ENCODE measurements around the gene BCAS1. TPM values are rescaled to one million over a fixed set of nuclear protein-coding genes. Genes with fewer than 3 reads are reported as not detected.

The BCAS1 gene
- total RNA-seq, 1 donor from 2014 or later: 0.04 TPM

- Histone ChIP-seq H3K36me3 (ENCODE audit: control insufficient read depth, insufficient read depth, low read length) (no peaks in the 10 kb centered on the region), H3K27me3 (ENCODE audit: control insufficient read depth, insufficient read depth, low read length) (no peaks in the 10 kb centered on the region), H3K4me3 (ENCODE audit: low read depth, low read length) (no peak overlapping the region)
- DNase-seq (ENCODE audit: low read depth): no peak
- TF ChIP-seq CTCF (IDR thresholded peaks at IDR 0.05; ENCODE audit: insufficient read depth, low read length, poor library complexity, severe bottlenecking): no peak
These were observed 171.8 kb downstream of the BCAS1 start for GRCh38 chr20:53898556-53898931.

- no peaks in the 10 kb centered on the region for H3K27me3 ChIP-seq (ENCODE audit: control insufficient read depth, insufficient read depth, low read length)
- H3K4me3 ChIP-seq (ENCODE audit: low read depth, low read length): no peak overlapping the region
- H3K36me3 ChIP-seq (ENCODE audit: control insufficient read depth, insufficient read depth, low read length): no peaks in the 10 kb centered on the region
- no peak for TF ChIP-seq CTCF (IDR thresholded peaks at IDR 0.05; ENCODE audit: insufficient read depth, low read length, poor library complexity, severe bottlenecking)
- no peak for DNase-seq (ENCODE audit: low read depth)
These were observed 172.4 kb downstream of the BCAS1 start for GRCh38 chr20:53897884-53898555.

GRCh38 chr20:53896647-53897046 is 173.7 kb downstream of the BCAS1 start:
- TF ChIP-seq CTCF (IDR thresholded peaks at IDR 0.05; ENCODE audit: insufficient read depth, low read length, poor library complexity, severe bottlenecking): no peak

GRCh38 chr20:53896041-53896440 is 174.4 kb downstream of the BCAS1 start:
- no peak for DNase-seq (ENCODE audit: low read depth)
- H3K4me3 ChIP-seq (ENCODE audit: low read depth, low read length): no peak overlapping the region
- no peaks in the 10 kb centered on the region for H3K27me3 ChIP-seq (ENCODE audit: control insufficient read depth, insufficient read depth, low read length)
- no peak for TF ChIP-seq CTCF (IDR thresholded peaks at IDR 0.05; ENCODE audit: insufficient read depth, low read length, poor library complexity, severe bottlenecking)
- no peaks in the 10 kb centered on the region for H3K36me3 ChIP-seq (ENCODE audit: control insufficient read depth, insufficient read depth, low read length)

More at GRCh38 chr20:53896647-53897046, 173.7 kb downstream of the BCAS1 start:
- no peaks in the 10 kb centered on the region for H3K36me3 ChIP-seq (ENCODE audit: control insufficient read depth, insufficient read depth, low read length)
- H3K4me3 ChIP-seq (ENCODE audit: low read depth, low read length): no peak overlapping the region
- H3K27me3 ChIP-seq (ENCODE audit: control insufficient read depth, insufficient read depth, low read length): no peaks in the 10 kb centered on the region
- no peak for DNase-seq (ENCODE audit: low read depth)

GRCh38 chr20:53895385-53895755 is 175.0 kb downstream of the BCAS1 start:
- Histone ChIP-seq H3K27me3 (ENCODE audit: control insufficient read depth, insufficient read depth, low read length) (no peaks in the 10 kb centered on the region), H3K36me3 (ENCODE audit: control insufficient read depth, insufficient read depth, low read length) (no peaks in the 10 kb centered on the region), H3K4me3 (ENCODE audit: low read depth, low read length) (no peak overlapping the region)
- no peak for TF ChIP-seq CTCF (IDR thresholded peaks at IDR 0.05; ENCODE audit: insufficient read depth, low read length, poor library complexity, severe bottlenecking)
- no peak for DNase-seq (ENCODE audit: low read depth)

Data from kidney epithelial cell (primary cell).